Measurements from ENCODE around the gene MTHFR. TPM values are rescaled to one million over a fixed set of nuclear protein-coding genes. Genes with fewer than 3 reads are reported as not detected.

The MTHFR gene
- polyA plus RNA-seq: 14.3 TPM

DNA sequence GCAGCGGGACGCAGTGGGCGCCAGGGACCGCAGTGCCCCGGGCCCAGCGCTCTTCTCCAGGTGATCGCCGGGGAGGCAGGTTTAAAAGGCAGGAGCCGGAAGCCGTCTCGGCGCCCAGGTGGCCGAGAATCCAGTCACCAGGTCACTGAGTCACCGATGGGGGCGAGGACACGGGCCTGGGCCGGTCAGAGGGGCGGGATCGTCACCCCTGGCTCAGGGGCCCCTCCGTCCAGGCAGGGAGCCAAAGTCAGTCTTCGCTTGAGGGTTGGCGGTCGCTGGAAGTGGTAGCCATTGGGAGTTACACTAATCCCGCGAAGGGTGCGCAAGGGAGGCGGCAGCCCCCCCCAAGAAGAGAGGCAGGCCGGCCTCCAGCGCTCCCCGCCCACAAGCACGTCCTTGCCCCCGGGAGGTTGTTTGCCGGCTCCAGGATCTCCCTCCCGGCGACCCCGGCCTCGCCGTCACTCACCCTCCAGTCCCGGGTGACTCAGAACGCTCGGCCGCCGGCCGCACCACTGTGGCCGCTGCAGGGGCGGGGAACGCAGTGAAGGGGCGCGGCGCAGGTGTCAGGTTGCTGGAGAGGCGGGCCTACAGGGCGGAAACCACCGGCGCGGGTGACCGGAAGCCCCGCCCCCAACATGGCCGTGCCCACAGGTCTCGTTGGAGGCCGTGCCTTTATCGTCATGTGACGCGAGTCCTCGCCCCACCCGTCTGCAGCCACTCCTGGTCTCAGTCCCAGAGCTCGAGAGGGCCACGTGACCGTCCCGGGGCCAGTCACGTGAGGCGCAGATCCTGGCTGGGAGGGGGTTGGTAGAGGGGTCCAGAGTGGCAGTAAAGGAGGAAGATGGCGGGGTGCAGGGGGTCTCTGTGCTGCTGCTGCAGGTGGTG is at the start of gene MTHFR, which contains the start of gene CLCN6:
TSS of gene MTHFR (minus strand) at position 543 of the 885 bp plus-strand sequence. CDS start 2,848 bp downstream, outside the sequence.
TSS of gene CLCN6 (plus strand) at position 770 of the 885 bp plus-strand sequence. CDS start at position 842, 72 bp downstream.
- Mint-ChIP-seq H3K36me3 (peaks cover 3% of the 10 kb centered on the region), H3K27ac (peak within 1 kb of the TSS; percentile 89 to 100 (median 100)), H3K4me3 (peak within 1 kb of the TSS; percentile 87 to 100 (median 100)), H3K9me3 (no peaks in the 10 kb centered on the region), H3K4me1 (peaks cover 38 to 53% (median 46%) of the 10 kb centered on the region in 3 donors), H3K27me3 (no peaks in the 10 kb centered on the region)

DNA sequence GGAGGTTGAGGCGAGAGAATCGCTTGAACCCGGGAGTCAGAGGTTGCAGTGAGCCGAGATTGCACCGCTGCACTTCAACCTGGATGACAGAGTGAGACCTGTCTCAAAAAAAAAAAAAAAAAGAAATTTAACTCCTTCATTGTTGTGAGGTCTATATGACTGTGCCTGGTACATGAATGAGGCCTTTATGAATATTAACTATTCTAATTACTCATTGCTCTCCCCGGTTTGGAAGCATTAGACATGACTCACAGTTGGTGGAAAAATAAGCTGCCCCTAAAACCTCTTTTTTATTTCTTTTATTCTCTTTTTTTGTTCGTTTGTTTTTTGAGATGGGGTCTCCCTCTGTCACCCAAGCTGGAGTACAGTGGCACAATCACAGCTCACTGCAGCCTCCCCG is 49.7 kb upstream of the MTHFR start:
- H3K9me3 Mint-ChIP-seq: no peaks in the 10 kb centered on the region
- no peaks in the 10 kb centered on the region for H3K36me3 Mint-ChIP-seq
- no peak overlapping the region for H3K27ac Mint-ChIP-seq
- H3K4me3 Mint-ChIP-seq: no peak overlapping the region
- H3K27me3 Mint-ChIP-seq: peaks cover 43% of the 10 kb centered on the region
- peaks cover 0 to 2% (median 0%) of the 10 kb centered on the region in 3 donors for H3K4me1 Mint-ChIP-seq

DNA sequence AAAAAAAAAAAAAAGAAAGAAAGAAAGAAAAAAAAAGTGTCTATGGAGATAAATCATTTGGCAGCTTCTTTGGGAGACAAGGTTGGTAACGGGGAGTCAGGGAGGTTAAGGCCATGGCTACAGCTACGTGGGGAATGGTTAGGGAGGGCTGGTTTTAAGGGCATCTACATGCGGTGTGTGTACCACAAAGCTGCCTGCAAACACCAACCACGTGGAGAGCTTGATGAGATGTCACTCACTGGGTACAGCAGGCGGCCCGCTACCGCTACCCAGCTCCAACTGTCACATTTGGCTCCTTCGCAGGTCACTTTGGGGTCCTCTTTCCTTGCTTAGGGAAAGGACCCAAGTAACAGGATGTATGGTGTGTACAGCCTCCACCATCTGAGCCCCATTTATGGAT is 48.8 kb upstream of the MTHFR start:
- Mint-ChIP-seq H3K27me3 (peaks cover 36% of the 10 kb centered on the region), H3K4me1 (peaks cover 0 to 2% (median 0%) of the 10 kb centered on the region in 3 donors)

DNA sequence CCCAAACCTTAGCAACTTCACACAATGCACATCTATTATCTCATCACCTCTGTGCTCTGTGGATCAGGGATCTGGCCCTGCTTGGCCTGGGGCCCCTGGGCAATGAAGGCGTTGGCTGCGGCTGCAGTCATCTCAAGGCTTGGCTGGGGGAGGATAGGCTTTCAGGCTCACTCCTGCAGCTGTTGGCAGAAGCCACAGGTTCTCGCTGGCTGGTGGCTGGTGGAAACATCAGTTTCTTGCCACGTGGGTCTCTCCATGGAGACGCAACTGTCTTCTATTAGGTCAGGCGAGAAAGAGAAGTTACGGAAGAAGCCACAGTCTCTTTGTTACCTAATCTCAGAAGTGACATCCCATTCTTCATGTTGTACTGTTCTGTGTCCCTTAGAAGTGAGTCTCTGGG is 45.4 kb upstream of the MTHFR start:
- H3K9me3 Mint-ChIP-seq: no peaks in the 10 kb centered on the region
- no peak overlapping the region for H3K27ac Mint-ChIP-seq
- no peaks in the 10 kb centered on the region for H3K4me1 Mint-ChIP-seq
- peaks cover 9% of the 10 kb centered on the region for H3K27me3 Mint-ChIP-seq
- H3K36me3 Mint-ChIP-seq: peaks cover 1% of the 10 kb centered on the region
- H3K4me3 Mint-ChIP-seq: no peak overlapping the region

More for the DNA sequence above, 48.8 kb upstream of the MTHFR start:
- Mint-ChIP-seq H3K36me3 (peaks cover 1% of the 10 kb centered on the region), H3K4me3 (no peak overlapping the region), H3K9me3 (no peaks in the 10 kb centered on the region), H3K27ac (no peak overlapping the region)

DNA sequence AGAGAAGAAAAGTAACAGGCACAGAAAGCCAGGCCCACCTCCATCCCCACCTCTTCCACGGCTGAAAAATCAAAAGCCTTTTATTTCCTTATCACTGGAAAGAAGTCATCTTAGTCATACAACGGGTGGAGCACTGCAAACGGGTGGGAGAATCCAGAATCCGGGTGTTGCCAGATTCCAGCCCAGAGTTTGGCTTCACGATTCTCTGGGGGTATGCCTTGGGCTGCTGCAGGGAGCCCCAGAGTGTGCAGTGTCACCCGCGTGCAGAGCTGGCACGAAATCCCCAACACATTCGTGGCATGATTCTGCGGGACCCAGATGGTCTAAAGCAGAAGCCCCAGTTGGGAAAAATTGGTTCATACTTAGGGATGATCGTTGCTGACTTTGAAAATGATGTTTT is 44.4 kb upstream of the MTHFR start:
- Mint-ChIP-seq H3K9me3 (no peaks in the 10 kb centered on the region), H3K4me1 (peaks cover 0 to 3% (median 0%) of the 10 kb centered on the region in 3 donors), H3K36me3 (peaks cover 3% of the 10 kb centered on the region), H3K4me3 (no peak overlapping the region), H3K27me3 (peaks cover 9% of the 10 kb centered on the region), H3K27ac (peak overlapping the region in 2 of 3 donors; percentile 27 to 67)

DNA sequence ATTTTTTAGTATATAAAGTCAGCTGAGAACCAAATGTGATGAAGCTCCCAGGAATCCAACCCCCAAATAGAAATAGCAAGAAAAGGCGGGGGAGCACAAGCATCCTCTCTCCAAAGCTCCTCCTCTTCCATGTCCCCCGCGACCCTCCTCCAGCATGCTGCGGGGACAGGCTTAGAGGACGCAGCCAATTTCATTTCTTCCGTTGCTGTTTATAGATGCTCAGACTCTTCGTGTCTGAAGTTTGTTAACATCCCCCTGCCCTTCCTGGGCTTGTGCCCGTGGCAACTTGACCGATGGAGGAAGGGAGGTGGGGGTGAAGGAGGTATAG is 42.6 kb upstream of the MTHFR start:
- Mint-ChIP-seq H3K4me3 (no peak overlapping the region), H3K9me3 (no peaks in the 10 kb centered on the region), H3K27me3 (peaks cover 4% of the 10 kb centered on the region), H3K4me1 (peaks cover 2 to 3% (median 3%) of the 10 kb centered on the region in 3 donors), H3K36me3 (peaks cover 3% of the 10 kb centered on the region), H3K27ac (no peak overlapping the region)

DNA sequence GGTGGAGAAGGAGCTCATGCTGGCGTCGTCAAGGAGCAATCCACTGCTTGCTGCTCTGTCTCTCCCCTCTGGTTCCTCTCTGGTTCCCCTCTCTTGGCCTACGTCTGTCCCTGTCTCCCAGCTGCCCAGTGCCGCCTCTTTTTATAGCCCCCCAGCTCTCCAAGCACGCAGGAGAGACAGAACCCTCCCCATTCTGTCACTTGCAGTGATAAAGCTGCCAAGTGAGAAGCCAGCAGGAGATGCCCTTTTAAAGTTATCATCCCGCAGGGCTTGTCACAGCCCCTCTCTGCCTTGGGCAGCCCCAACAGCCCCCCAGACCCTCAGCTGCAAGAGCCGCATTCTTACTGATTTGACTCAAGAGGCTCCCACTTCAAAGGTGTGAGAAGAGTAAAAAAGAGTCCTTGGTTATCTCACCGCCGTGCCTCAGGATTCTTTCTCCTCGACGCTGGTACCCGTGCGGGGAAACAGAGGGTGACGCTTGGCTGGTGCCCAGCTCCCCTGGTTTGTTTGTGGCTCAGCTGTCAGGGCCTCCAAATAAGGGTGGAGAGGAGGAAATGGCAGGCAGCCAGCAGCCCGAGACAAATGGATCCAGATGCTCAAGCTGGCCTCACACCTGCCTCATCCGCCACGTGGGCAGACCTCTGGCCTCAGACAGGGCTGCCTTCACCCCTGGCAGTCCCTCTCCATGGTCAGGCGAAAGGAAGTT is 42.1 kb upstream of the MTHFR start, which contains the start of gene NPPA:
TSS of gene NPPA (minus strand) at position 117 of the 706 bp plus-strand sequence. CDS start at position 18, 99 bp downstream.
- Mint-ChIP-seq H3K36me3 (peaks cover 3% of the 10 kb centered on the region), H3K9me3 (no peaks in the 10 kb centered on the region), H3K4me1 (peaks cover 2 to 3% (median 3%) of the 10 kb centered on the region in 3 donors), H3K27me3 (peaks cover 2% of the 10 kb centered on the region), H3K27ac (no peak within 1 kb of the TSS), H3K4me3 (no peak within 1 kb of the TSS)

DNA sequence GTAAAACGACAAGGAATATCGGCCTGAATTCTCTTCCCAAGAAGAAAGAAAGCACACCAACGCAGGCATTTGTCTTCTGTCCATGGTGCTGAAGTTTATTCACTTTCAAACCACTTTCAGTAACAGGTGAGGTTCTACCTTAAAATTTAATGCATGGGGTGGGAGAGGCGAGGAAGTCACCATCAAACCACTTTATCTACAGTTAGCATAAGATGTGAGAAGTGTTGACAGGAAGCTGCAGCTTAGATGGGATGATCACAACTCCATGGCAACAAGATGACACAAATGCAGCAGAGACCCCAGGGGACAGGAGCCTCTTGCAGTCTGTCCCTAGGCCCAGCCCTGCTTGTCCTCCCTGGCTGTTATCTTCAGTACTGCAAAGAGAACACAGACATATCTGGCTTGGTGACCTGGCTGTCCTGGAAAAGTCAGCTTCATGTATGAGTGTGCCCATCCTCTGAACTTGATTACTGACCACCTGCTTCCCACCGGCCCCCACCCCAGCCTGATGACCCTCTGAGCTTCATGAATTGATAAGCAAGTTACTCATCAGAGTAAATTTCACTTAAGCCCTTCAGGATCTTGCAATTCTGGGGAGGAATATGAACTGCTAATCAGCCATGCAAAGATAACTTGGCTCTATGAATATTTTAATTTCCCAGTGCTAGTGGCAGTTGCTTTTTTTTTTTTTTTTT is 40.0 kb upstream of the MTHFR start:
- H3K36me3 Mint-ChIP-seq: peaks cover 3% of the 10 kb centered on the region

DNA sequence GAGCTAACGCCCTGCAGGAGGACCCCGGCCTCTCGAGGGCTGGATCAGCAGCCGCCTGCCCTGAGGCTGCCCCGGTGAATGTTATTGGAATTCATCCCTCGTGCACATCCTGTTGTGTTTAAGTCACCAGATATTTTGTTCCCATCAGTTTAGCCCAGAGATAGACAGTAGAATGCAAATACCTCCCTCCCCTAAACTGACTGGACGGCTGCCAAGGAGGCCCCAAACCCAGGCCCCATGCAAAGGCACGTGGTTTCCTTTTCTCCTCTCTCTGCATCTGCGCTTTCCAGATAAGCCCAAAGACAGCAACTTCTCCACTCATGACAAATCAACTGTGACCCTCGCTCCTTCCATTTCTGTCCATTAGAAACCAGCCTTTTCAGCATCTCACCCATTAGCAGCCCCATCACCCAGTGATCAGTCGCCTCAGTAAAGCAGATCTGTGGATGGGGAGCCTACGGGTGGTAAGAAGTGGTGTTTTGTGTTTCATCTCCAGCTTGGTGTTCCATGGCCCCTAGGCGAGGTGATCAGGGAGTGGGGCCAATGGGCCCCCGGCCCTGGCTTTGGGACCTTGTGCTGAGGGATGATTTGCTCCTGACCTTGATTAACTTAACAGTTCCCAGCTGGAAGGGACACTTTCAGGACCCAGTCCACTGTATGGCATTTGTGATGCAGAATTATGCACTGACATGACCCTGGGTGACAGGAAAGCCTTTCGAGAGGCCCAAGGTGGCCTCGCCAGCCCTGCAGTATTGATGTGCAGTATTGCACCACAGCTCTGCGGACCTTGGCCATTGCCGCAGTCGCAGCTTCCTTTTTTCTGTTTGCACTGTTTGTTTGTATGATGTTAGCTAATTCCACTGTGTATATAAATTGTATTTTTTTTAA is 36.6 kb upstream of the MTHFR start:
- Mint-ChIP-seq H3K4me3 (peak overlapping the region in 2 of 4 donors; percentile 7 to 33), H3K4me1 (peaks cover 9 to 21% (median 19%) of the 10 kb centered on the region in 3 donors), H3K9me3 (no peaks in the 10 kb centered on the region), H3K27me3 (no peaks in the 10 kb centered on the region), H3K27ac (no peak overlapping the region), H3K36me3 (peaks cover 2% of the 10 kb centered on the region)

More for the DNA sequence above, 40.0 kb upstream of the MTHFR start:
- Mint-ChIP-seq H3K9me3 (no peaks in the 10 kb centered on the region), H3K27ac (no peak overlapping the region), H3K27me3 (no peaks in the 10 kb centered on the region), H3K4me3 (no peak overlapping the region), H3K4me1 (peaks cover 6 to 16% (median 14%) of the 10 kb centered on the region in 3 donors)

DNA sequence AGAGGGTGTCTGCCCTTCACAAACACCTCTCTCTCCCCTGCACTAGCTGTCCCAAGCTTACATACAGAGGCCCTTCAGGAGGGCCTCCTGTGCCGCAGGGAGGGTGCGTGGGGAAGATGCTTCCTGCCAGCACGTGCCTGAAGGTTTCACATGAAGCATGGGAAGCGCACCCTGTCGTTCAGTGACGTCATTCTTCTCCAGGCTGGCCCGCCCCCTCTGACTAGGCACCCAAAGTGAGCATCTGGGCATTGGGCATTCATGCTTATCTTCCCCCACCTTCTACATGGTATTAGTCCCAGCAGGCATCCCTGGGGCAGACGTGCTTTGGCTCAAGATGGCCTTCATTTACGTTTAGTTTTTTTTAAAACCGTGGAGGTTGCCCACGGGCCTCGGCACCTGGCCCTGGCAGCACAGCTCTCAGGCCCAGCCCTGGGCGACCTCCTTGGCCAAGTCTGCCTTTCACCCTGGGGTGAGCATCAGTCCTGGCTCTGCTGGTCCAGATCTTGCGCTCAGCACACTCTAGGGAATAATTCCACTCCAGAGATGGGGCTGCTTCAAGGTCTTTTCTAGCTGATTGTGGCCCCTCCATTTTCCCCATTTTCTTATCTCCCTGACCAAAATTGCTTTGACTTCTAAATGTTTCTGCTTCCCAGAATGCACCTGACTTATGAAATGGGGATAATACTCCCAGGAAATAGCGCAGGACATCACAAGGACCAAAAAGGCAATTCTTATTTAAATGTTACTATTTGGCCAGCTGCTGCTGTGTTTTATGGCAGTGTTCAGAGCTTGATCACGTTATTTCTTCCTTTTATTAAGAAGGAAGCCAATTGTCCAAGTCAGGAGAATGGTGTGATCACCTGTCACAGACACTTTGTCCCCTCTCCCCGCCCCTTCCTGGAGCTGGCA is 35.7 kb upstream of the MTHFR start:
- peaks cover 9 to 21% (median 19%) of the 10 kb centered on the region in 3 donors for H3K4me1 Mint-ChIP-seq
- no peak overlapping the region for H3K4me3 Mint-ChIP-seq
- H3K27ac Mint-ChIP-seq: peak overlapping the region in 1 of 3 donors; percentile 23
- H3K27me3 Mint-ChIP-seq: no peaks in the 10 kb centered on the region
- H3K9me3 Mint-ChIP-seq: no peaks in the 10 kb centered on the region
- H3K36me3 Mint-ChIP-seq: peaks cover 2% of the 10 kb centered on the region

DNA sequence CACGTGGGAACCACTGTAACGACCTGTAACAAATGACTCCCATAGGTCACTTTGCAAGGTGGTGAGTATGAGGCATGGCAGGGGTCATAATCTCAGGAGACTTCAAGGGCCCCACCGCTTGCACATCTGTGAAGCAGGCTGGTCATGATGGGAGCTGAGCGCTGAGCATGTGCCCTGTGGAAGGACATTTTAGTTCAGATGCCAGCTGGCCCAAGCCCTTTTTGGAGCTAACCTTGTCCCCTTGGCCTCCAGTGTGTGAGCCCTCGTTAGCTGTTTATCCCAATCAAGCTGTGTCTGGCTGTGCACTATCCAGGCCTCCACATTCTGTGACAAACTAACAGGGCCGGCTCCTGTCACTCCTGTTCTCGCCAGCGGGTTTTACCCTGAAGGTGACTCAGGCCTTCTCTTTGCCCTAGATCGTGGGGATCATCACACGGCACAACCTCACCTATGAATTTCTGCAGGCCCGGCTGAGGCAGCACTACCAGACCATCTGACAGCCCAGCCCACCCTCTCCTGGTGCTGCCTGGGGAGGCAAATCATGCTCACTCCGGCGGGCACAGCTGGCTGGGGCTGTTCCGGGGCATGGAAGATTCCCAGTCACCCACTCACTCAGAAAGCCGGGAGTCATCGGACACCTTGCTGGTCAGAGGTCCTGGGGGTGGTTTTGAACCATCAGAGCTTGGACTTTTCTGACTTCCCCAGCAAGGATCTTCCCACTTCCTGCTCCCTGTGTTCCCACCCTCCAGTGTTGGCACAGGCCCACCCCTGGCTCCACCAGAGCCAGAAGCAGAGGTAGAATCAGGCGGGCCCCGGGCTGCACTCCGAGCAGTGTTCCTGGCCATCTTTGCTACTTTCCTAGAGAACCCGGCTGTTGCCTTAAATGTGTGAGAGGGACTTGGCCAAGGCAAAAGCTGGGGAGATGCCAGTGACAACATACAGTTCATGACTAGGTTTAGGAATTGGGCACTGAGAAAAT is 34.3 kb upstream of the MTHFR start:
- Mint-ChIP-seq H3K27ac (peak overlapping the region in 1 of 3 donors; percentile 11), H3K9me3 (no peaks in the 10 kb centered on the region), H3K27me3 (no peaks in the 10 kb centered on the region), H3K36me3 (peaks cover 2% of the 10 kb centered on the region), H3K4me1 (peaks cover 11 to 19% (median 18%) of the 10 kb centered on the region in 3 donors), H3K4me3 (peak overlapping the region in 1 of 4 donors; percentile 39)
